Liver (tissue), 3 donors: ENCODE results near the gene TENT4B.

Experiments
- ATF3 ChIP-seq: IDR thresholded peaks from 2 replicates; pipeline ENCODE4 v1.6.1; 2016; ENCODE audit warnings: antibody characterized with exemption
- CTCF ChIP-seq: fragments of 150-350 bp; IDR thresholded peaks from 2 replicates; pipeline ENCODE4 v1.5.1; 2017; ENCODE audit warnings: improper control_type of control experiment, low read depth, low read length; ENCODE audit not compliant: missing input control
- EGR1 ChIP-seq, 2 donors: IDR thresholded peaks; 2 replicates each; pipeline ENCODE4 v1.6.1; 2016 to 2018; ENCODE audit warnings: antibody characterized with exemption in 2 of 2, low read depth in 2 of 2
- FOXA1 ChIP-seq: IDR thresholded peaks from 2 replicates; pipeline ENCODE4 v1.6.1; 2016; ENCODE audit warnings: antibody characterized with exemption
- GABPA ChIP-seq, 2 donors: IDR thresholded peaks in 1 of 2; conservative IDR thresholded peaks in 1 of 2; 2 replicates each; pipeline ENCODE4 v1.6.1; 2016; ENCODE audit warnings: antibody characterized with exemption in 2 of 2, mild to moderate bottlenecking in 1 of 2, moderate library complexity in 1 of 2
- HNF4G ChIP-seq: IDR thresholded peaks from 2 replicates; pipeline ENCODE4 v1.6.1; 2016; ENCODE audit warnings: antibody characterized with exemption
- JUND ChIP-seq, 2 donors: IDR thresholded peaks; 2 replicates each; pipeline ENCODE4 v1.6.1; 2016; ENCODE audit warnings: antibody characterized with exemption in 2 of 2
- MAX ChIP-seq: IDR thresholded peaks from 2 replicates; pipeline ENCODE4 v1.6.1; 2016; ENCODE audit warnings: antibody characterized with exemption
- RAD21 ChIP-seq, 2 donors: IDR thresholded peaks; 2 replicates each; pipeline ENCODE4 v1.6.1; 2016; ENCODE audit warnings: antibody characterized with exemption in 2 of 2, mild to moderate bottlenecking in 2 of 2
- SP1 ChIP-seq: IDR thresholded peaks from 2 replicates; pipeline ENCODE4 v1.6.1; 2018; ENCODE audit warnings: antibody characterized with exemption, mild to moderate bottlenecking
- TAF1 ChIP-seq: conservative IDR thresholded peaks from 2 replicates; pipeline ENCODE4 v1.6.1; 2016; ENCODE audit warnings: antibody characterized with exemption, mild to moderate bottlenecking
- YY1 ChIP-seq: IDR thresholded peaks from 2 replicates; pipeline ENCODE4 v1.6.1; 2016; ENCODE audit warnings: antibody characterized with exemption, mild to moderate bottlenecking
- donor health status: healthy.
- donor health status: healthy.

GRCh38 chr16:50261160-50261706 lies 108.1 kb downstream of the TENT4B start:
- TF ChIP-seq CTCF (no peak), SP1 (no peak), ATF3 (no peak), MAX (no peak), FOXA1 (no peak), YY1 (no peak), HNF4G (no peak), JUND (IDR thresholded peaks at IDR 0.05) (no peak), RAD21 (IDR thresholded peaks at IDR 0.05) (no peak), TAF1 (no peak), EGR1 (IDR thresholded peaks at IDR 0.05; ENCODE audit: low read depth in 2 of 2) (no peak), GABPA (IDR thresholded peaks at IDR 0.05 in 1 of 2, conservative IDR thresholded peaks at IDR 0.05 in 1 of 2) (no peak)
